Measurements from ENCODE around the gene CRKL.

Gene CRKL

DNA sequence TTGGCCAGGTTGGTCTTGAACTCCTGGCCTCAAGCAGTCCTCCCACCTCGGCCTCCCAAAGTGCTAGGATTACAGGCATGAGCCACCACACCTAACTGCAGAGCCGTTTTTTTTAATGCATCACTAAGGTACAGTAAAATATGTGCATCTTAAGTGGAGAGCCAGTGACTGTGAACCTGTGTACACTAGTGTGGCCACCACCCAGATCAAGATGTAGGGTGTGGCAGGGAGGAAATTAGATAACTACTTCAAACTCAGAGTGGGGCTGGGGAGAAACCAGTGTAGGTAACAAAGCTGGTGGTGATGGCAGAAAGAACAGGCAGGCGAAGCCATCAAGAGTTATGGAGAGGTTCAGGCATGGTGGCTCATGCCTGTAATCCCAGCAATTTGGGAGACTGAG lies 44.0 kb upstream of the CRKL start:
- DNase-seq (ENCODE audit: low read depth in 1 of 2, low spot score in 1 of 2): no peak
- TF ChIP-seq POLR2AphosphoS5 (IDR thresholded peaks at IDR 0.05; ENCODE audit: low read depth): no peak
- TF ChIP-seq, protein P1, sequence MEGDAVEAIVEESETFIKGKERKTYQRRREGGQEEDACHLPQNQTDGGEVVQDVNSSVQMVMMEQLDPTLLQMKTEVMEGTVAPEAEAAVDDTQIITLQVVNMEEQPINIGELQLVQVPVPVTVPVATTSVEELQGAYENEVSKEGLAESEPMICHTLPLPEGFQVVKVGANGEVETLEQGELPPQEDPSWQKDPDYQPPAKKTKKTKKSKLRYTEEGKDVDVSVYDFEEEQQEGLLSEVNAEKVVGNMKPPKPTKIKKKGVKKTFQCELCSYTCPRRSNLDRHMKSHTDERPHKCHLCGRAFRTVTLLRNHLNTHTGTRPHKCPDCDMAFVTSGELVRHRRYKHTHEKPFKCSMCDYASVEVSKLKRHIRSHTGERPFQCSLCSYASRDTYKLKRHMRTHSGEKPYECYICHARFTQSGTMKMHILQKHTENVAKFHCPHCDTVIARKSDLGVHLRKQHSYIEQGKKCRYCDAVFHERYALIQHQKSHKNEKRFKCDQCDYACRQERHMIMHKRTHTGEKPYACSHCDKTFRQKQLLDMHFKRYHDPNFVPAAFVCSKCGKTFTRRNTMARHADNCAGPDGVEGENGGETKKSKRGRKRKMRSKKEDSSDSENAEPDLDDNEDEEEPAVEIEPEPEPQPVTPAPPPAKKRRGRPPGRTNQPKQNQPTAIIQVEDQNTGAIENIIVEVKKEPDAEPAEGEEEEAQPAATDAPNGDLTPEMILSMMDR (IDR thresholded peaks at IDR 0.05; ENCODE audit: insufficient read depth, low read length): no peak
- TF ChIP-seq, protein P2, sequence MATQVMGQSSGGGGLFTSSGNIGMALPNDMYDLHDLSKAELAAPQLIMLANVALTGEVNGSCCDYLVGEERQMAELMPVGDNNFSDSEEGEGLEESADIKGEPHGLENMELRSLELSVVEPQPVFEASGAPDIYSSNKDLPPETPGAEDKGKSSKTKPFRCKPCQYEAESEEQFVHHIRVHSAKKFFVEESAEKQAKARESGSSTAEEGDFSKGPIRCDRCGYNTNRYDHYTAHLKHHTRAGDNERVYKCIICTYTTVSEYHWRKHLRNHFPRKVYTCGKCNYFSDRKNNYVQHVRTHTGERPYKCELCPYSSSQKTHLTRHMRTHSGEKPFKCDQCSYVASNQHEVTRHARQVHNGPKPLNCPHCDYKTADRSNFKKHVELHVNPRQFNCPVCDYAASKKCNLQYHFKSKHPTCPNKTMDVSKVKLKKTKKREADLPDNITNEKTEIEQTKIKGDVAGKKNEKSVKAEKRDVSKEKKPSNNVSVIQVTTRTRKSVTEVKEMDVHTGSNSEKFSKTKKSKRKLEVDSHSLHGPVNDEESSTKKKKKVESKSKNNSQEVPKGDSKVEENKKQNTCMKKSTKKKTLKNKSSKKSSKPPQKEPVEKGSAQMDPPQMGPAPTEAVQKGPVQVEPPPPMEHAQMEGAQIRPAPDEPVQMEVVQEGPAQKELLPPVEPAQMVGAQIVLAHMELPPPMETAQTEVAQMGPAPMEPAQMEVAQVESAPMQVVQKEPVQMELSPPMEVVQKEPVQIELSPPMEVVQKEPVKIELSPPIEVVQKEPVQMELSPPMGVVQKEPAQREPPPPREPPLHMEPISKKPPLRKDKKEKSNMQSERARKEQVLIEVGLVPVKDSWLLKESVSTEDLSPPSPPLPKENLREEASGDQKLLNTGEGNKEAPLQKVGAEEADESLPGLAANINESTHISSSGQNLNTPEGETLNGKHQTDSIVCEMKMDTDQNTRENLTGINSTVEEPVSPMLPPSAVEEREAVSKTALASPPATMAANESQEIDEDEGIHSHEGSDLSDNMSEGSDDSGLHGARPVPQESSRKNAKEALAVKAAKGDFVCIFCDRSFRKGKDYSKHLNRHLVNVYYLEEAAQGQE (IDR thresholded peaks at IDR 0.05; ENCODE audit: insufficient replicate concordance, low read depth): no peak
- no peak for TF ChIP-seq SPI1 (IDR thresholded peaks at IDR 0.05; ENCODE audit: borderline replicate concordance, low read depth)
- TF ChIP-seq GABPA (IDR thresholded peaks at IDR 0.05; ENCODE audit: low read depth): no peak
- no peaks in the 10 kb centered on the region for H3K27me3 ChIP-seq (ENCODE audit: insufficient read depth, poor library complexity, severe bottlenecking)

DNA sequence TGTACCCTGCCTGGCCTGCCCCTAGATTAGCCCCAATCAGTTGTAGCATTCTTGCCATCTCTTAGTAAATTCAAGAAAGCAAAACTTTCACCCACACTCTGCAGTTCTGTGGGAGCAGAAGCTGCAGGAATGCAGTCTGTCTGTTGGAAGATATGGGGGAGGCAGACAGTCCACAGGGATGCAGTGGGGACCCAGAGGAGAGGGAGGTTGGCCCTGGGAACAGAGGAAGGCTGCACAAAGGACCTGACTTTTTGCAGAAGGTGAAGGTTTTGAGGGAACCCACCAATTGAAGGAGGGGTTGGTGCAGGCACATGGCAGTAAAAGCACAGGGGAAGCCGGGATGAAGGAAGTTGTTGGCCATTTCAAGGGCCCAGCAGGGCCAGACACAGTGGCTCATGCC lies 41.9 kb upstream of the CRKL start:
- no peak for TF ChIP-seq SPI1 (IDR thresholded peaks at IDR 0.05; ENCODE audit: borderline replicate concordance, low read depth)
- TF ChIP-seq POLR2AphosphoS5 (IDR thresholded peaks at IDR 0.05; ENCODE audit: low read depth): no peak
- DNase-seq (ENCODE audit: low read depth in 1 of 2, low spot score in 1 of 2): no peak
- Histone ChIP-seq H3K27me3 (ENCODE audit: insufficient read depth, poor library complexity, severe bottlenecking) (no peaks in the 10 kb centered on the region), H3K4me3 (replicated peaks; ENCODE audit: insufficient read depth, low read length) (no peak overlapping the region), H3K27ac (replicated peaks) (no peak overlapping the region)

More for the DNA sequence above, 44.0 kb upstream of the CRKL start:
- Histone ChIP-seq H3K27ac (replicated peaks) (no peak overlapping the region), H3K4me3 (replicated peaks; ENCODE audit: insufficient read depth, low read length) (no peak overlapping the region)

DNA sequence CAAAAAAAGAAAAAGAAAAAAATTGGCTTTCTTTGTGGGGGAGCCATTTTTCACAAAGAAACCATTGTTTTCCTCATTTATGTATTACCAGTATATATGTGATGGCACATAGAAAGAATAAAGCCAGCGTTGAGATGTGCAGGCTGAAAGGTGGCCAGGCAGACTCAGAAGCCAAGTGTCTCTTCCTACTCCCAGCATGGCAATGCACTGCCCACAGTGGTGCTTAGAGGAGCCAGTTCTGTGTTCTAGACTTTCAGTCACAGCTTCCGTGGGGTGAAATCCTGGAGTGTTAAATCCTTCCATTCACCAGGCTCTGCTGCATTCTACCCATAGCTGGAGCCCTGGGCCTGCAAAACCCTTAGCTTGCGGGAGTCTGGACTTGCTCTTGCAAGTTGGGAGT lies 39.5 kb upstream of the CRKL start:
- Histone ChIP-seq H3K27me3 (ENCODE audit: insufficient read depth, poor library complexity, severe bottlenecking) (no peaks in the 10 kb centered on the region), H3K27ac (replicated peaks) (no peak overlapping the region), H3K4me3 (replicated peaks; ENCODE audit: insufficient read depth, low read length) (no peak overlapping the region)
- TF ChIP-seq GABPA (IDR thresholded peaks at IDR 0.05; ENCODE audit: low read depth): no peak
- TF ChIP-seq, protein P2 (IDR thresholded peaks at IDR 0.05; ENCODE audit: insufficient replicate concordance, low read depth): no peak
- TF ChIP-seq SPI1 (IDR thresholded peaks at IDR 0.05; ENCODE audit: borderline replicate concordance, low read depth): no peak
- no peak for TF ChIP-seq POLR2AphosphoS5 (IDR thresholded peaks at IDR 0.05; ENCODE audit: low read depth)
- TF ChIP-seq, protein P1 (IDR thresholded peaks at IDR 0.05; ENCODE audit: insufficient read depth, low read length): no peak
- DNase-seq (ENCODE audit: low read depth in 1 of 2, low spot score in 1 of 2): no peak

DNA sequence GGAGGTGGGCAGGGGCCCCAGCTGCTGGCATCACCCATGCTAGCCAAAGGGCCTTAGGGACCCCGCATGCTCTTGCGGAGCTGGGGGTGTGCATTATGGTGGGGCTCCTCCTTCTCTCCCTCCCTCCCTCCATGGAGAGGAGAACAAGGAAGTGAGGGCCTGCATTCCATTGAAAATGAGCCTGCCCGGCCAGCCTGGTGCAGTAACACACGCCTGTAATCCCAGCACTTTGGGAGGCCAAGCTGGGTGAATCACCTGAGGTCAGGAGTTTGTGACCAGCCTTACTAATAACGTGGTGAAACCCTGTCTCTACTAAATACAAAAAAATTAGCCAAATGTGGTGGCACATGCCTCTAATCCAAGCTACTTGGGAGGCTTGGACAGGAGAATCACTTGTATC lies 36.0 kb upstream of the CRKL start:
- H3K27ac ChIP-seq (replicated peaks): no peak overlapping the region
- H3K27me3 ChIP-seq (ENCODE audit: insufficient read depth, poor library complexity, severe bottlenecking): no peaks in the 10 kb centered on the region
- no peak for DNase-seq (ENCODE audit: low read depth in 1 of 2, low spot score in 1 of 2)
- H3K4me3 ChIP-seq (replicated peaks; ENCODE audit: insufficient read depth, low read length): no peak overlapping the region
- no peak for TF ChIP-seq GABPA (IDR thresholded peaks at IDR 0.05; ENCODE audit: low read depth)
- TF ChIP-seq, protein P1 (IDR thresholded peaks at IDR 0.05; ENCODE audit: insufficient read depth, low read length): no peak
- TF ChIP-seq, protein P2 (IDR thresholded peaks at IDR 0.05; ENCODE audit: insufficient replicate concordance, low read depth): no peak
- no peak for TF ChIP-seq POLR2AphosphoS5 (IDR thresholded peaks at IDR 0.05; ENCODE audit: low read depth)
